Ovary (tissue), 9 donors: ENCODE measurements around the gene GPS1. TPM values are rescaled to one million over a fixed set of nuclear protein-coding genes. Genes with fewer than 3 reads are reported as not detected.

Experiments
- DNase-seq, 5 donors: peaks; one replicate each; pipeline ENCODE4 v3.0.0-alpha.2; 2019 to 2020
- H3K27ac ChIP-seq, 2 donors: fragments of 200-600 bp; one replicate each; pipeline versions ENCODE4 v1.5.1 to v1.8.0; 2019 to 2022
- H3K27me3 ChIP-seq: fragments of 200-600 bp; one replicate; pipeline ENCODE4 v1.8.0; 2022
- H3K36me3 ChIP-seq: fragments of 200-600 bp; sonication (generic); one replicate; pipeline ENCODE4 v1.5.1; 2019
- H3K4me1 ChIP-seq: one replicate; pipeline ENCODE4 v1.8.1; 2013; ENCODE audit warnings: mild to moderate bottlenecking, moderate library complexity; ENCODE audit not compliant: insufficient read depth
- H3K4me3 ChIP-seq: fragments of 200-600 bp; sonication (generic); one replicate; pipeline ENCODE4 v1.5.1; 2017
- H3K9me3 ChIP-seq, 2 donors: fragments of 200-600 bp in 1 of 2; sonication (generic) in 1 of 2; one replicate each; pipeline versions ENCODE4 v1.5.1 to v1.8.1; 2013 to 2019; ENCODE audit warnings: mild to moderate bottlenecking in 1 of 2, moderate library complexity in 1 of 2
- EP300 ChIP-seq: sonication (generic); formaldehyde crosslinking; IDR thresholded peaks from one replicate; pipeline ENCODE4 v1.6.1; 2017; ENCODE audit warnings: antibody characterized with exemption
- POLR2A ChIP-seq: fragments of 450-650 bp; IDR thresholded peaks from one replicate; pipeline ENCODE4 v1.6.1; 2017; ENCODE audit warnings: antibody characterized with exemption, mild to moderate bottlenecking, moderate library complexity
- WGBS, 3 donors: extraction: QIAGEN DNeasy Blood & Tissue Kit in 1 of 3; methylation state at CpG; one replicate each; pipeline versions ENCODE4 v1.1.5 to v1.1.7; 2013 to 2017; 5-methylcytosine and 5-hydroxymethylcytosine counted together
- intact Hi-C, 4 donors: fragments of 100-400 bp; cut with DNase I; formaldehyde crosslinking; loops; one replicate each; pipeline versions ENCODE4 v1.11.0 to v1.15.1; 2022 to 2023
- polyA plus RNA-seq, 2 donors: library from polyadenylated mRNA; stranded (reverse); fragments of 200-250 nt in 1 of 2; fragments of 350-450 nt in 1 of 2; fragmentation: Illumina TruSeq in 1 of 2; extraction: RNeasy Lipid Tissue Mini Kit (QIAGEN cat#74804) in 1 of 2; gene quantifications; one replicate each; pipeline ENCODE4 v1.2.3, GENCODE V29; 2013 to 2014
- total RNA-seq, 7 donors: library from RNA; depleted of rRNA in 2 of 7; stranded (reverse); fragments of >200 nt in 2 of 7; fragmentation: NEBNext Ultra II Directional in 3 of 7; extraction: Animal tissue kit (Norgen Biotek cat#: 25700) in 3 of 7; gene quantifications; one replicate each; pipeline versions ENCODE4 v1.1.0 to v1.2.4, GENCODE V29; 2016 to 2023
- TF ChIP-seq, protein P1 (sequence below), 3 donors: fragments of 450-650 bp in 2 of 3; fragments of 200-600 bp in 1 of 3; IDR thresholded peaks; one replicate each; pipeline versions ENCODE4 v1.5.1 to v1.8.0; 2016 to 2022; ENCODE audit warnings: antibody characterized with exemption in 3 of 3, mild to moderate bottlenecking in 1 of 3
- donor health status: DM: no; HTN: no; CAD: no; lungs with moderate emphysema.
- donor health status: DM: no; HTN: no; CAD: no.
- donor health status: Bipolar disorder and iron deficiency.
- donor health status: DM: yes; HTN: yes; CAD: no.
- donor health status: DM: no; HTN: no; CAD: no.
- donor health status: DM: yes; HTN: yes; CAD: no.

GPS1 gene
- total and polyA plus RNA-seq, 9 donors: 12.4 to 96.2 (median 77.8) TPM

DNA sequence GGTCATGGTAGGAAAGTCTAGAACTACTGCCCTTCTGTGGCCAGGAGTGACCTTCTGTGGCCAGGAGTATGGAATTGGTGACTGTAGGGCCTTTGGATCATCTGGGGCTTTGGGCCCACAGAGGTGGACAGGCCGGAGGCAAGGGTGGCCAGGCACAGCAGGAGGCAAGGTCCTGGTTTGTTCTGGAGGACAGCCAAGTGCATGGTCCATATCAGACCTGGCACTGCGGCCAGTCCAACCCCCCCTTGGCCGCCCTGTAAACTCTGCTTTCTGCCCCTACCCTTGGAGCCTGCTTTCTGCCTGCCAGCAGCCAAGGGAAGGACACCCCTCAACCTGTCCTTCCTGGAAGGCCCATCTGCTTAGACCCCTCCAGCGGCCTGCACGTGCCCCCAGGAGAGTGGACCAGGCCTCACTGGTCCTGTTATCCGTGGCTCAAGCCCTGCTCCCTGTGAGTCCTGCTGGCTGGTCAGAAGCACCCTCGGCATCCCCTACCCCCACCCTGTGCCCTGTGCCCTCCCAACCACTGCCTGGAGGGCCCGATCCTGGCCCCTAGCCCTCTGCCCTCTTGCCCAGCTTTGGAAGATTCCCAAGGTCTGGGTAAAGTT is 11.9 kb upstream of the GPS1 start:
- no peaks in the 10 kb centered on the region for H3K27me3 ChIP-seq
- intact Hi-C loops: no loop called here
- no peak overlapping the region for H3K4me3 ChIP-seq
- TF ChIP-seq EP300 (no peak), POLR2A (no peak)
- TF ChIP-seq, protein P1, sequence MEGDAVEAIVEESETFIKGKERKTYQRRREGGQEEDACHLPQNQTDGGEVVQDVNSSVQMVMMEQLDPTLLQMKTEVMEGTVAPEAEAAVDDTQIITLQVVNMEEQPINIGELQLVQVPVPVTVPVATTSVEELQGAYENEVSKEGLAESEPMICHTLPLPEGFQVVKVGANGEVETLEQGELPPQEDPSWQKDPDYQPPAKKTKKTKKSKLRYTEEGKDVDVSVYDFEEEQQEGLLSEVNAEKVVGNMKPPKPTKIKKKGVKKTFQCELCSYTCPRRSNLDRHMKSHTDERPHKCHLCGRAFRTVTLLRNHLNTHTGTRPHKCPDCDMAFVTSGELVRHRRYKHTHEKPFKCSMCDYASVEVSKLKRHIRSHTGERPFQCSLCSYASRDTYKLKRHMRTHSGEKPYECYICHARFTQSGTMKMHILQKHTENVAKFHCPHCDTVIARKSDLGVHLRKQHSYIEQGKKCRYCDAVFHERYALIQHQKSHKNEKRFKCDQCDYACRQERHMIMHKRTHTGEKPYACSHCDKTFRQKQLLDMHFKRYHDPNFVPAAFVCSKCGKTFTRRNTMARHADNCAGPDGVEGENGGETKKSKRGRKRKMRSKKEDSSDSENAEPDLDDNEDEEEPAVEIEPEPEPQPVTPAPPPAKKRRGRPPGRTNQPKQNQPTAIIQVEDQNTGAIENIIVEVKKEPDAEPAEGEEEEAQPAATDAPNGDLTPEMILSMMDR (IDR thresholded peaks at IDR 0.05): no peak
- peaks cover 8% of the 10 kb centered on the region for H3K4me1 ChIP-seq
- no peak overlapping the region for H3K27ac ChIP-seq
- WGBS, 3 donors: 83 to 95% (median 88%) methylated on average over 6 to 8 of the region's 8 CpGs
- H3K9me3 ChIP-seq: no peaks in the 10 kb centered on the region
- DNase-seq: no peak
- H3K36me3 ChIP-seq: no peaks in the 10 kb centered on the region

DNA sequence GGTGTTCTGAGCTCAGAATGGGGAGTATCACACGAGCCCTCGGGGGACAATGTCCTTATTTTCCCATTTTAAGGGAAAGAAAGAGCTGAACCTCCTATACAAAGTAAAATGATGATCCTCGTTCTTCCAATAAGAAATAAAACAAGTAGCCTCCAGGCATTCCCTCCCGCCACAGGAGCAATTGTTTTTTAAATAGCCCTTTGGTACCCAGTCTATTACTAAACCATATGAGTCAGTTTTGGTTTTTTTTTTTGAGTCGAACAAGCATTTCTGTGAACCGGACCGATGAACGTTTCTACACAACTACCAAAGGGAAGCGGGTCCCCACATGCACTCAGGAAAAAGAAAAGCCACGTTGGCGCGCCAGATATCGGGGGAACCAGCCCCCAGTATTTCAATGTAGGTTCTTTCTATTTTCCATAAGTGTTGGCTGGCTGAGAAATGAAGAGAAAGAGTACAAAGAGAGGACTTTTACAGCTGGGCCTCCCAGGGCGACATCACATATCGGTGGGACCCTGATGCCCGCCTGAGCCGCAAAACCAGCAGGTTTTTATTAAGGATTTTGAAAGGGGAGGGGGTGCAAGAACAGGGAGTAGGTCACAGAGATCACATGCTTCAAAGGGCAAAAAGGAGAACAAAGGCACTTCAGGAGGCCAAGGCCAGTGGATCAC is 10.4 kb upstream of the GPS1 start:
- H3K27ac ChIP-seq: no peak overlapping the region
- no peak for DNase-seq
- peaks cover 5% of the 10 kb centered on the region for H3K4me1 ChIP-seq
- intact Hi-C loops: no loop called here
- H3K27me3 ChIP-seq: no peaks in the 10 kb centered on the region
- TF ChIP-seq EP300 (no peak), POLR2A (no peak)
- TF ChIP-seq, protein P1 (IDR thresholded peaks at IDR 0.05): no peak
- no peaks in the 10 kb centered on the region for H3K36me3 ChIP-seq
- H3K4me3 ChIP-seq: no peak overlapping the region
- H3K9me3 ChIP-seq: no peaks in the 10 kb centered on the region
- 83 to 88% (median 85%) methylated on average over 17 of the region's 17 CpGs for WGBS, 3 donors

DNA sequence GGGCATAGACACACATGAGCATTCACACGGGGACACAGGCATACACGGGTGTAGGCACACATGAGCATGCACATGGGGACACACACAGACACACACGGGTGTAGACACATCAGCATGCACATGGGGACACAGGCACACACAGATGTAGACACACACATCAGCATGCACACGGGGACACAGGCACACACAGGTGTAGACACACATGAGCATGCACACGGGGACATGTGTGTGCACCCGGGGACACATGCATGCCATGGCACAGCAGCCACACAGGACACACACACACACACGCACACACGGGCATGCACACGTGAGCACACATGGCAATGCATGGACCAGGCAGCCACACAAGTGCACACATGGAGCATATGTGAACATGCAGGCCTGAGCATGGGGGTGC is 9.0 kb upstream of the GPS1 start:
- Histone ChIP-seq H3K36me3 (no peaks in the 10 kb centered on the region), H3K4me1 (no peaks in the 10 kb centered on the region), H3K9me3 (no peaks in the 10 kb centered on the region), H3K27me3 (no peaks in the 10 kb centered on the region), H3K27ac (no peak overlapping the region), H3K4me3 (no peak overlapping the region)
- 80 to 85% (median 83%) methylated on average over 9 of the region's 9 CpGs for WGBS, 3 donors
- intact Hi-C loops: no loop called here
- TF ChIP-seq, protein P1 (IDR thresholded peaks at IDR 0.05): no peak
- TF ChIP-seq POLR2A (no peak), EP300 (no peak)
- no peak for DNase-seq

DNA sequence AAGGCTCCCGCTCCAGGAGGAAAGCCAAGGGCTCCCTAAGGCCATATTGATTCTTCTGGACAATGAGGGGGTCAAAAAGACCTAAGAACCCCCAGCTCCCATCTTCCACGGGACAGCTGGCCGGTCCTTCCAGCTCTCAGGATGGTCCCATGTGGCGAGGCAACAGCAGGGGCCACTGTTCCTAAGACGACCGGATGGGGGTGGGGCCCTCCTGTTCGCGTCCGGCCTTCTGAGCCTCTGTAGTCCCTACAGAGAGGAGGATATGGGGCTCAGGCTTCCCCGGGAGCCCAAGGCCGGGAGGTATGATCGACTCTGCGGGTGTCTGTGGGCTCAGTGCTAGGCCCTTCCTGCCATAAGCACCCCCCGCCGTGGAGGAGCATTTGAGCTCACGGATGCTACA is 8.2 kb upstream of the GPS1 start:
- Histone ChIP-seq H3K9me3 (no peaks in the 10 kb centered on the region), H3K36me3 (no peaks in the 10 kb centered on the region), H3K4me1 (no peaks in the 10 kb centered on the region), H3K27ac (no peak overlapping the region), H3K27me3 (no peaks in the 10 kb centered on the region), H3K4me3 (no peak overlapping the region)
- DNase-seq: no peak
- TF ChIP-seq, protein P1 (IDR thresholded peaks at IDR 0.05): no peak
- TF ChIP-seq EP300: no peak
- intact Hi-C loops: no loop called here
- WGBS, 3 donors: 61 to 70% (median 67%) methylated on average over 12 to 16 of the region's 16 CpGs
